GM12891 (cell line): ENCODE measurements around the gene TNFRSF8.

ENCODE experiments used
- DNase-seq: peaks from one replicate; pipeline ENCODE4 v3.0.0; 2011; ENCODE audit warnings: low spot score; ENCODE audit not compliant: insufficient read length
- FAIRE-seq: peaks from 2 replicates; lab custom pipeline; 2011; peaks lifted over from hg19 to GRCh38; lab: Jason Lieb, UNC
- PAX5 ChIP-seq: IDR thresholded peaks from 2 replicates; pipeline ENCODE4 v1.6.1; 2011; ENCODE audit warnings: low read length, moderate library complexity, mild to moderate bottlenecking; ENCODE audit not compliant: insufficient read depth, severe bottlenecking
- POLR2A ChIP-seq: IDR thresholded peaks from 2 replicates; pipeline ENCODE4 v1.6.1; 2011; ENCODE audit warnings: low read depth, low read length, control low read depth
- POLR2AphosphoS5 ChIP-seq: IDR thresholded peaks from 2 replicates; pipeline ENCODE4 v1.6.1; 2011; ENCODE audit warnings: low read depth, low read length, control low read depth
- POU2F2 ChIP-seq: IDR thresholded peaks from 2 replicates; pipeline ENCODE4 v1.6.1; 2011; ENCODE audit warnings: low read depth, mild to moderate bottlenecking, control low read depth, low read length, moderate library complexity
- SPI1 ChIP-seq: IDR thresholded peaks from 2 replicates; pipeline ENCODE4 v1.6.1; 2011; ENCODE audit warnings: low read depth, low read length, control low read depth
- TAF1 ChIP-seq: IDR thresholded peaks from 2 replicates; pipeline ENCODE4 v1.6.1; 2011; ENCODE audit warnings: low read depth, low read length, control low read depth

The TNFRSF8 gene

DNA sequence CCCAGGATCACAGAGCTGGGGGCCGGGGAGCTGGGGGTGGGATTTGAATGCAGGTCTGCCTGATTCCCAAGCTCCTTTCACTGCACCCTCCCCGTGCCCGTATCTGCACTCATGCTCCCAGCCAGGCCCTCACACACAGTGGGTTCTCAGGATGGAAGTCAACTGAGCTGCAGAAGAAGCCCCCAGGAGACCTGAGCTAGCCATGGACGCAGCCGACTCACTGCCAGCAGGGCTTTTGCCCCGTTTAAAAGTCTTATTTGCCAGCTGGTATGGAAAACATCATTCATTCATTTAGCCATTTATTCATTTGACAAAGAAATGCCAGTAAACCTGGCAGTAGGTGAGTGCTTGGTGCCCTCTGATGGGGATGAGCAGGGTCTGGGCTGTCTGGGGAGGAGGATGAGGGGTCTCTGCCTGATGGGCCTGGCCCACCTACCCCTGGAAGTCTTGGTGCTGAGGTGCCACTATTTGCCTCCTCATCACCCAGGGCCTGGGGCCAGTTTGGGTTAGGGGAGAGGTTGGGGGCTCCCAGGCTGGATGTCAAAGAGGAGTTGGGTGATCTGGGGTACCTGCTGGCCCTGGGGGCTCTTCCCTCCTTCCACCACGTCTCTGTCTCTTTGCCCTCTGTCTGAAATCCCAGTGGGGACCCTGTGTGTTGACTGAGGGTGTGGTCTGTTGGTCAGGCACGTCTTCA is 106.5 kb downstream of the TNFRSF8 start:
- TF ChIP-seq SPI1 (no peak), POU2F2 (no peak), POLR2A (no peak), PAX5 (no peak), POLR2AphosphoS5 (no peak), TAF1 (no peak)
- DNase-seq (no peak), FAIRE-seq (no peak)

GRCh38 chr1:12170263-12170671 is 107.2 kb downstream of the TNFRSF8 start:
- DNase-seq (no peak), FAIRE-seq (no peak)
- TF ChIP-seq POLR2A (no peak), TAF1 (no peak), POLR2AphosphoS5 (no peak), PAX5 (no peak), POU2F2 (no peak), SPI1 (no peak)

GRCh38 chr1:12171206-12172041 is 108.3 kb downstream of the TNFRSF8 start:
- no peak for TF ChIP-seq POU2F2
- TF ChIP-seq PAX5: no peak
- TF ChIP-seq SPI1: no peak
- TF ChIP-seq POLR2AphosphoS5: no peak
- TF ChIP-seq TAF1: no peak
- TF ChIP-seq POLR2A: no peak
- no peak for DNase-seq
- peak; percentile 5 for FAIRE-seq

GRCh38 chr1:12172042-12172851 is 109.1 kb downstream of the TNFRSF8 start:
- TF ChIP-seq POLR2AphosphoS5 (no peak), POU2F2 (no peak), SPI1 (no peak), TAF1 (no peak), POLR2A (no peak), PAX5 (no peak)
- no peak for FAIRE-seq
- DNase-seq: no peak

- DNase-seq (no peak), FAIRE-seq (no peak)
- no peak for TF ChIP-seq POLR2A
- TF ChIP-seq PAX5: no peak
- TF ChIP-seq POU2F2: no peak
- TF ChIP-seq SPI1: no peak
- TF ChIP-seq TAF1: no peak
- TF ChIP-seq POLR2AphosphoS5: no peak
Measured at GRCh38 chr1:12173041-12173509, 110.0 kb downstream of the TNFRSF8 start.

GRCh38 chr1:12173631-12174121 is 110.6 kb downstream of the TNFRSF8 start:
- no peak for DNase-seq
- TF ChIP-seq SPI1: peak; percentile 70
- no peak for TF ChIP-seq POU2F2
- FAIRE-seq: peak; percentile 51

- DNase-seq: no peak
- no peak for TF ChIP-seq POLR2AphosphoS5
- no peak for TF ChIP-seq TAF1
- no peak for TF ChIP-seq POLR2A
- no peak for TF ChIP-seq SPI1
- TF ChIP-seq PAX5: no peak
- TF ChIP-seq POU2F2: no peak
- FAIRE-seq: no peak
Measured at GRCh38 chr1:12174924-12175810, 112.1 kb downstream of the TNFRSF8 start.
